Endodermal cell (in vitro differentiated cells): Measurements from ENCODE around the gene TPGS2. TPM values are rescaled to one million over a fixed set of nuclear protein-coding genes. Genes with fewer than 3 reads are reported as not detected.

Experiments
- DNase-seq: peaks from one replicate; pipeline ENCODE4 v3.0.0-alpha.2; 2017
- H3K27ac ChIP-seq: 2 replicates; pipeline ENCODE4 v1.5.1; 2013; ENCODE audit warnings: mild to moderate bottlenecking, low read depth, low read length, moderate library complexity
- H3K27me3 ChIP-seq: 2 replicates; pipeline ENCODE4 v1.6.1; 2013; ENCODE audit warnings: mild to moderate bottlenecking, low read length, moderate library complexity; ENCODE audit not compliant: insufficient read depth, control insufficient read depth, poor library complexity, severe bottlenecking
- H3K36me3 ChIP-seq: 2 replicates; pipeline ENCODE4 v1.7.0; 2013; ENCODE audit warnings: mild to moderate bottlenecking, low read length, moderate library complexity; ENCODE audit not compliant: control insufficient read depth, insufficient read depth
- H3K4me1 ChIP-seq: one replicate; pipeline ENCODE4 v1.7.0; 2013; ENCODE audit warnings: low read length; ENCODE audit not compliant: control insufficient read depth, insufficient read depth
- H3K4me3 ChIP-seq: 2 replicates; pipeline ENCODE4 v1.5.1; 2013; ENCODE audit warnings: mild to moderate bottlenecking, low read length, moderate library complexity
- H3K9ac ChIP-seq: 2 replicates; pipeline ENCODE4 v1.6.1; 2013; ENCODE audit warnings: mild to moderate bottlenecking, low read length, moderate library complexity; ENCODE audit not compliant: poor library complexity, severe bottlenecking; ENCODE audit errors: extremely low read depth
- H3K9me3 ChIP-seq: 2 replicates; pipeline ENCODE4 v1.6.1; 2013; ENCODE audit warnings: mild to moderate bottlenecking, low read length, moderate library complexity; ENCODE audit not compliant: control insufficient read depth
- H3K27ac Mint-ChIP-seq: 2 replicates; pipeline ENCODE4 v1.8.0; 2020; ENCODE audit warnings: mixed read lengths
- H3K27me3 Mint-ChIP-seq: 2 replicates; pipeline ENCODE4 v1.8.0; 2021; ENCODE audit warnings: mild to moderate bottlenecking, mixed read lengths; ENCODE audit not compliant: insufficient read depth
- H3K36me3 Mint-ChIP-seq: 2 replicates; pipeline ENCODE4 v1.8.0; 2020; ENCODE audit warnings: low read depth, mixed read lengths
- H3K4me1 Mint-ChIP-seq: 2 replicates; pipeline ENCODE4 v1.8.0; 2020; ENCODE audit warnings: mixed read lengths
- H3K4me3 Mint-ChIP-seq: 2 replicates; pipeline ENCODE4 v1.8.0; 2020; ENCODE audit warnings: mild to moderate bottlenecking, moderate library complexity, mixed read lengths
- H3K9me3 Mint-ChIP-seq: 2 replicates; pipeline ENCODE4 v1.8.0; 2020; ENCODE audit warnings: mild to moderate bottlenecking, mixed read lengths
- WGBS, 2 experiments: methylation state at CpG; one replicate each; pipeline versions ENCODE4 v1.1.5 to v1.1.7; 2013; ENCODE audit warnings: missing lambda C conversion rate in 2 of 2, mixed read lengths in 1 of 2; ENCODE audit not compliant: insufficient coverage in 1 of 2, insufficient read length in 1 of 2; 5-methylcytosine and 5-hydroxymethylcytosine counted together
- total RNA-seq, 2 donors: library from RNA; stranded (reverse); fragmentation: NEBNext Ultra II Directional in 1 of 2; extraction: Animal tissue kit (Norgen Biotek cat#: 25700) in 1 of 2; gene quantifications; 2 replicates in 1 of 2; 3 replicates in 1 of 2; pipeline ENCODE4 v1.2.1, GENCODE V29; 2021
- TF ChIP-seq, protein P1 (sequence below): fragments of 200-600 bp; sonication (generic); conservative IDR thresholded peaks from 2 replicates; pipeline ENCODE4 v1.5.0; 2021; ENCODE audit warnings: antibody characterized with exemption, mild to moderate bottlenecking

TPGS2 gene
- total RNA-seq, 2 donors from 2014 or later = 117 to 128 TPM

DNA sequence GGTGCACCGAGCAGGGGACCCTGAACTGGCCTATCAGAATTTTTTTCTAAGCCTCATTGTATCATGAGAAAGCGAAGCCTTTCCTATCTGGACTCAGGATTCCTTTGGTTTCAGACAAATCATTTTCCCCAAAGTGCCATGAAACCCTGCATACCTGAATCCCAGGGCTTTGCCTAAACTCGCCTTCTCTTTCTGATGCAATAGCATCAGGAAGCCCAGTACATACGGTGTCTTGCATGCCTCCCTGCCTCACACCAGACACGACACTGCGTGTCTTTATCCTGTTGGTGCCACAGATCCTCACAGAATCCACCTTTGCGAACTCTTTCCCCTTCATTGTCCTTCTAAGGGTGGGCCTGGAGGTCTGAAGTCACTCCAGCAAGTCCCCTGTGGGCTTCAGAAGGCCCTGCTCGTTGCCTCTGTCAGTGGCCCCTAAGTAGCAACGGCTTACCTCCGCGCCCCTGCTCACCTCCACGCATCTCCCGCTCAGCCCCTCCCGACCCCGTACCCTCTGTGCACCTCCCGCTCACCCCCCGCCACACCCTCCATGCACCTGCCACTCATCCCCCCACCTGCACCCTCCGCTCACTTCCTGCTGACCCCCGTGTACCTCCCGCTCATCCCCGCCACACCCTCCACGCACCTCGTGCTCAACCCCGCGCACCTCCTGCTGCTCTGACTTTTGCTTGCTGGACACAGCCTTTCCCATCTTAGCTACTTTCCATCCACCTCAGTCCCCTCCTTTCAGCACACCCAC lies 83.4 kb downstream of the TPGS2 start:
- no peak for DNase-seq
- WGBS, 2 experiments = 92 to 96% methylated on average over 8 to 25 of the region's 25 CpGs

DNA sequence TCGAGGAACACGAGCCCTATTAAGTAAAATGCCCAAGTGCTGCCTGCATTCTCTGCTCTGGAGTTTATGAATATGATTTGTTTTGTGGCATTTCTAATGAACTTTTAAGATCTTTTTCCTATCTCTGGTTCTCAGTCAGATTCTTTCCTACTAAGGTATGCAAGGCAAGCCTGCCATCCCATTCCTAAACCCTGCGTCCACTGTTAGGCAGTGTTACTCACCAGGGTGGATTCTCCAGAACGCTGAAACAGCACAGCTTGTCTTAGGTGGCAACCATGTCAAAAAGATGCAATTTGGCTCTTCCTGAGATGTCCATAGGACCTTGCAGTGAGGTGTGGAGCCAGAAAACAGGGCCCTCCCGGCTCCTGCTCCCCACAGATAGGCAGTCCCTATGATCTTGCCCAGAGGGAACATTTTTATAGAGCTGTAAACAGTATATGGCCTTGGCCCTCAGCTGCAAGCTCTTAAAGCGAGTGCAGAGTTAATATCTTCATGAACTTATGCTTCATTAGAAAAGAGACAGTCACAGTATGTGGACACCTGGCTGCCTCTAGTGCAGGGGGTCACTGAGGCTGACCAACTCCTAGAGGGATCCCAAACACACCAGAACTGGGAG lies 84.4 kb downstream of the TPGS2 start:
- H3K27ac Mint-ChIP-seq = no peak overlapping the region
- H3K36me3 Mint-ChIP-seq = no peaks in the 10 kb centered on the region

More for the DNA sequence above, 83.4 kb downstream of the TPGS2 start:
- Mint-ChIP-seq H3K4me1 (no peaks in the 10 kb centered on the region), H3K27me3 (peaks cover 4% of the 10 kb centered on the region), H3K4me3 (no peak overlapping the region), H3K9me3 (peaks cover 2% of the 10 kb centered on the region), H3K27ac (no peak overlapping the region), H3K36me3 (no peaks in the 10 kb centered on the region)
- Histone ChIP-seq H3K4me3 (no peak overlapping the region), H3K4me1 (no peaks in the 10 kb centered on the region), H3K27me3 (no peaks in the 10 kb centered on the region), H3K36me3 (no peaks in the 10 kb centered on the region), H3K9me3 (no peaks in the 10 kb centered on the region), H3K27ac (no peak overlapping the region), H3K9ac (no peak overlapping the region)
- TF ChIP-seq, protein P1, sequence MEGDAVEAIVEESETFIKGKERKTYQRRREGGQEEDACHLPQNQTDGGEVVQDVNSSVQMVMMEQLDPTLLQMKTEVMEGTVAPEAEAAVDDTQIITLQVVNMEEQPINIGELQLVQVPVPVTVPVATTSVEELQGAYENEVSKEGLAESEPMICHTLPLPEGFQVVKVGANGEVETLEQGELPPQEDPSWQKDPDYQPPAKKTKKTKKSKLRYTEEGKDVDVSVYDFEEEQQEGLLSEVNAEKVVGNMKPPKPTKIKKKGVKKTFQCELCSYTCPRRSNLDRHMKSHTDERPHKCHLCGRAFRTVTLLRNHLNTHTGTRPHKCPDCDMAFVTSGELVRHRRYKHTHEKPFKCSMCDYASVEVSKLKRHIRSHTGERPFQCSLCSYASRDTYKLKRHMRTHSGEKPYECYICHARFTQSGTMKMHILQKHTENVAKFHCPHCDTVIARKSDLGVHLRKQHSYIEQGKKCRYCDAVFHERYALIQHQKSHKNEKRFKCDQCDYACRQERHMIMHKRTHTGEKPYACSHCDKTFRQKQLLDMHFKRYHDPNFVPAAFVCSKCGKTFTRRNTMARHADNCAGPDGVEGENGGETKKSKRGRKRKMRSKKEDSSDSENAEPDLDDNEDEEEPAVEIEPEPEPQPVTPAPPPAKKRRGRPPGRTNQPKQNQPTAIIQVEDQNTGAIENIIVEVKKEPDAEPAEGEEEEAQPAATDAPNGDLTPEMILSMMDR = no peak

More for the DNA sequence above, 84.4 kb downstream of the TPGS2 start:
- Mint-ChIP-seq H3K9me3 (no peaks in the 10 kb centered on the region), H3K27me3 (peaks cover 4% of the 10 kb centered on the region), H3K4me1 (no peaks in the 10 kb centered on the region), H3K4me3 (no peak overlapping the region)
- Histone ChIP-seq H3K27ac (no peak overlapping the region), H3K4me1 (no peaks in the 10 kb centered on the region), H3K9me3 (no peaks in the 10 kb centered on the region), H3K4me3 (no peak overlapping the region), H3K9ac (no peak overlapping the region), H3K27me3 (no peaks in the 10 kb centered on the region), H3K36me3 (no peaks in the 10 kb centered on the region)
- 91 to 95% methylated on average over 6 of the region's 6 CpGs for WGBS, 2 experiments
- TF ChIP-seq, protein P1 = no peak
- no peak for DNase-seq

Other genes starting within 250 kb of the TPGS2 start
- 1 to 10 TPM; 7.6 to 8.4 TPM for gene KIAA1328, start 125 bp upstream of the TPGS2 start, total RNA-seq